Measurements from ENCODE around the gene IDS.

The IDS gene

DNA sequence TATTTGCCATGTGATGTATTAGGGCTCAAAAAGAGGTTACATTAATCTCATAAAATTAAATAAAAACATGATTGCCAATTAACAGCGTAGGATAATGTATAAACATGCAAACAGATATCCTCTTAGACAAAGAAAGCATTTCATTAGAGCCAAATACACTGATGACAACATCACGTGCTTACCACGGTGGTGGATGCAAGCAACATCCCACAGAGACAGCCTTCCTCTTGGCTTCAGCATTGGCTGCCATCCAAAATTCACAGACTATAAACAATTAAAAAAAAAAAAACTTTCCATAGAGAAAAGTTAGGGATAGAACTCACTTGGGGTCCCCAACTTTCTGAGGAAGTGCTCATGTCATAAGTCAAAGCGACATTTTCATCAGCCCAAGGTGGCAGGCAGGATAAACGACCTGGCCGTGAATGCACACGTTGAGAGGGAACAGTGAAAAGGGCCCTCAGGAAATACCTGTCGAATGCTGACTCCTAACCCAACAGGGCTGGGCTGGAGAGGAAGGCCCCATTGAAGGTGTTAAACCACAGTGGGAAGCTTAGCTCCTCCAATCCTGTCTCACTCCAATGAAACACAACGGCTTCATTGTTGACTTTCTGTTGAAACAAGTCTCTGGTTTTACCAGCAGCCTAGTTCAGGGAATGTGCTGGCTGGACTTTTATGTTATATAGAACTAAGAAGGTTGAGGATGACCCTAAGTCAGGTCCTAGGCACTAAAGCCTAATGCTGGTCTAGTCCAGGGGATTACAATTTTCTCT, 48.4 kb downstream of the IDS start:
- DNase-seq (ENCODE audit: low read depth): no peak

DNA sequence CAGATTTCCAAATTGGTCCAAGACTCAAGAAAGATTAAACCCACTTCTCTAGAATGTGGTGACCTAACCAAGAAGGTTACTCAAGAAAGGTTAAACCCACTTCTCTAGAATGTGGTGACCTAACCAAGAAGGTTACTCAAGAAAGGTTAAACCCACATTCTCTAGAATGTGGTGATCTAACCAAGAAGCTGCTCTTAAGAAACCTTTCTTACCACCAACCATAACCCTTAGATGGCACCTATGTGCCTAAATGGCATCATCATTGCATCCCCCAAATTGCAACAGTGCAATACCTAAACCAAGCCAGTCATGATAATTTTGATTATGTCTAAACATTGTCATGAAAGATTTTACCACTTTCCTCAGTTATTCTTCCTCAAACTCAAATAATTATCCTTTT, 49.2 kb downstream of the IDS start:
- DNase-seq (ENCODE audit: low read depth): no peak

DNA sequence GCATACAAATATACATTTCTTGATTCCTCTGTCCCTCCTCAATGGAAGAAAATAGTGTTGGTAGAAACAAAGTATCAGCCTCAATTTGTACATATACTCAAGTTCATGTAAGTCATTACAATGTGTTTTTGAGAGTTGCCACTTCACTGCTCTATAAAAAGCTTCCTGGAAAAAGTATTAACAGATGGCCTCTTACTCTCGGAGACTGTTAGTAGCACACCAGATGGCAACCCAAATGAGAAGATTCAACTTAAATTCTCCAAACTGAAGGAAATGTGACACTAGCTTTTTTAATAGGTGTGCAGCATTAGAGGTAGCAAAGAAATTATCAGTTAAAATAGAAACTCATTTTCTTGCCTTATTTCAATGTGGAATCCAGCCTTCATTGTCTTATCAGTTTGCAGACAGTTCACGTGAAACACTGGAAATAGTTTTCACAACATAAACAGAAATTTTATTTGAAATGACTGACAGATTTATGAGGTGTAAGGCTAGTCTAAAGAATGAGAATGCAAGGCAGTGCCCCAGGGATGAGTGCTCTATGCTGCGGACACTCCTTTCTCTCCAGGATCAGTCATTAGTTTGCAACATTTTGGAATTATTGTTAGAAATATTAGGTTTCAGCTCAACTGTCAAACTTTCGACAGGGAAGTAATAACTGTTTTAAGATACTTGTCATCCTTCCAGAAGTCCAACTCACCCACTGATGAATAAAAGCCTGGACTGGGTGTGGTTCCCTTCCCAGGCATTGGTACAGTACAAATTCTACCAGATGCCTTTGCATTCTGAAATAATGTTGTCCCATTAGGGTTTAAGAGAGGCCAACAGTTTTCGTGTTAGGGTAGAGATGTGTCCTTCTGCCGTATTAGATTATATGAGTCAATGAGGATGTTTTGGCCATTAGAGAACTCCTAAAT, 50.9 kb downstream of the IDS start:
- no peak for DNase-seq (ENCODE audit: low read depth)

DNA sequence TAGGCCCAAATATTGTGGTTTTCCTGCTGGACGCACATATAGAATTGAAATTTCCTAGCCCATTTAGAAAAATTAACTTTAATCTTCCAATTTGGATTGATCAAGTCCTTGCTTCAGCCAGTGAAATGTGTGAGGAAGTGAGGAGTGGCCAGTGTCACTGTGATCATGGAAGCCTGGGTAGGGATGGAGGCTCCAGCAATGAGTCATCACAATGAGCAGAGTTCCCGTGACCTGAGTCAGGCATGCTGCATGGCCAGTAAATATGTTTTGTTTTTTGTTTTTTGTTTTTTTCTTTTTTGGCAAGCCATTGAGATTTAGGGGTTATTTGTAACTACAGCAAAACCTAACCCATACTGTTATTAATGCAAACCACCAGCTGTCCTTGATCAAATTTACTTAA, 52.1 kb downstream of the IDS start:
- DNase-seq (ENCODE audit: low read depth): no peak

DNA sequence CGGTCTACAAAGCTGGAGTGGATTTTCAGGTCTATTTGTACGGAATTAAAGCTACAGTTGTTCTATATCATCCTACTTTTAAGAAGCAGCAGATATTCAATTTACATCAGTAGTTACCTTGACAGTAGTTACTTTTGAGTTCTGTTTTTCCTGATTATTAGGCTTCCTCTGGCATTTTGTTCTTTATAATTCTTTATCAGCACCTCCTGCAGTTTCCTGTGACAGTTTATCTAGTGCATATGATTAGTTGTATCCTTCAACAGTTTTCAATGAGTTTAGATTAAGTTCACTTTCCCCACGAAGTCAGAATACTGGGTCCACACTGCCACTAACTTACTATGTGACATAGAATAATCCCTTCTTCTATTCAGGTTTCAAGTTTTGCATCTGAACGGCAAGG, 71.7 kb downstream of the IDS start:
- no peak for DNase-seq (ENCODE audit: low read depth)

DNA sequence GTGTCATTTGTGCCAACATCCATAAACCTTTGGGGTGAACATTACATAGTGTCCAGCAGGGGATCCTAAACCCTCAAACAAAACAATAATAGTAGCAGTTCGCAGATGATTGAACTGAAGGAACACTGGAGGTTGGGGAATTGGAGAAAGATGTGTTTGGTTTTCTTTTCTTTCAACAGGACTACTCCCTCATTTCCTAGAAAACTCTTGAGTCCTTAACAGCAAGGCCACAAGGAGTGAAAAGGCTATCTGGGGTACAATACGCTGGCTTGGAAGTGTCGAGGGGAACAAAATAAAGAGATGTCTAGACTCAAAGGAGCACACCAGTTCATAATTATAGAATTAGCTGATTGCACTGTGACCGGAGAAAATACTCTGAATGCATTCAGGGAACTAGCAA, 72.1 kb downstream of the IDS start:
- DNase-seq (ENCODE audit: low read depth): no peak

All from stimulated activated CD8-positive, alpha-beta memory T cell treated with anti-CD3 and anti-CD28 coated beads, Interleukin-12 subunit alpha, Interleukin-12 subunit beta, amount 100 ng/mL, for 1 hour (primary cell).